Neural cell (in vitro differentiated cells): ENCODE results near the gene ODF2.

ENCODE experiments used
- CTCF ChIP-seq: fragments of 450-650 bp; IDR thresholded peaks from 2 replicates; pipeline ENCODE4 v1.5.1; 2014; ENCODE audit warnings: antibody characterized with exemption, mild to moderate bottlenecking, moderate library complexity; ENCODE audit not compliant: poor library complexity, severe bottlenecking
- EZH2 ChIP-seq: fragments of 200-600, 300-800 bp; shearing (Covaris generic), sonication (generic); IDR thresholded peaks from 2 replicates; pipeline ENCODE4 v1.6.1; 2014; ENCODE audit warnings: antibody characterized with exemption, low read length, borderline replicate concordance, mild to moderate bottlenecking; ENCODE audit not compliant: insufficient read depth, poor library complexity, severe bottlenecking
- POLR2AphosphoS5 ChIP-seq: IDR thresholded peaks from 2 replicates; pipeline ENCODE4 v1.6.1; 2012
- SMC3 ChIP-seq: fragments of 450-650 bp; conservative IDR thresholded peaks from 2 replicates; pipeline ENCODE4 v1.6.1; 2014; ENCODE audit warnings: antibody characterized with exemption, mild to moderate bottlenecking, moderate library complexity; ENCODE audit not compliant: poor library complexity
- TAF1 ChIP-seq: IDR thresholded peaks from 2 replicates; pipeline ENCODE4 v1.6.1; 2012; ENCODE audit warnings: low read depth
- TF ChIP-seq, protein P1 (sequence below): IDR thresholded peaks from 2 replicates; pipeline ENCODE4 v1.6.1; 2012; ENCODE audit warnings: borderline replicate concordance

GRCh38 chr9:128420060-128420650 is 35.7 kb upstream of the ODF2 start:
- TF ChIP-seq POLR2AphosphoS5 = peak; percentile 25
- peak; percentile 85 for TF ChIP-seq CTCF
- no peak for TF ChIP-seq EZH2
- no peak for TF ChIP-seq TAF1
- TF ChIP-seq SMC3 = peak; percentile 73
- TF ChIP-seq, protein P1, sequence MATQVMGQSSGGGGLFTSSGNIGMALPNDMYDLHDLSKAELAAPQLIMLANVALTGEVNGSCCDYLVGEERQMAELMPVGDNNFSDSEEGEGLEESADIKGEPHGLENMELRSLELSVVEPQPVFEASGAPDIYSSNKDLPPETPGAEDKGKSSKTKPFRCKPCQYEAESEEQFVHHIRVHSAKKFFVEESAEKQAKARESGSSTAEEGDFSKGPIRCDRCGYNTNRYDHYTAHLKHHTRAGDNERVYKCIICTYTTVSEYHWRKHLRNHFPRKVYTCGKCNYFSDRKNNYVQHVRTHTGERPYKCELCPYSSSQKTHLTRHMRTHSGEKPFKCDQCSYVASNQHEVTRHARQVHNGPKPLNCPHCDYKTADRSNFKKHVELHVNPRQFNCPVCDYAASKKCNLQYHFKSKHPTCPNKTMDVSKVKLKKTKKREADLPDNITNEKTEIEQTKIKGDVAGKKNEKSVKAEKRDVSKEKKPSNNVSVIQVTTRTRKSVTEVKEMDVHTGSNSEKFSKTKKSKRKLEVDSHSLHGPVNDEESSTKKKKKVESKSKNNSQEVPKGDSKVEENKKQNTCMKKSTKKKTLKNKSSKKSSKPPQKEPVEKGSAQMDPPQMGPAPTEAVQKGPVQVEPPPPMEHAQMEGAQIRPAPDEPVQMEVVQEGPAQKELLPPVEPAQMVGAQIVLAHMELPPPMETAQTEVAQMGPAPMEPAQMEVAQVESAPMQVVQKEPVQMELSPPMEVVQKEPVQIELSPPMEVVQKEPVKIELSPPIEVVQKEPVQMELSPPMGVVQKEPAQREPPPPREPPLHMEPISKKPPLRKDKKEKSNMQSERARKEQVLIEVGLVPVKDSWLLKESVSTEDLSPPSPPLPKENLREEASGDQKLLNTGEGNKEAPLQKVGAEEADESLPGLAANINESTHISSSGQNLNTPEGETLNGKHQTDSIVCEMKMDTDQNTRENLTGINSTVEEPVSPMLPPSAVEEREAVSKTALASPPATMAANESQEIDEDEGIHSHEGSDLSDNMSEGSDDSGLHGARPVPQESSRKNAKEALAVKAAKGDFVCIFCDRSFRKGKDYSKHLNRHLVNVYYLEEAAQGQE = no peak
